Esophagus muscularis mucosa (tissue), 4 donors: ENCODE results near the gene PCIF1.

Source experiments
- CTCF ChIP-seq, 3 experiments: fragments of 200-600 bp in 2 of 3; fragments of 450-650 bp in 1 of 3; sonication (generic) in 2 of 3; IDR thresholded peaks; one replicate each; pipeline ENCODE4 v1.5.1; 2017 to 2019; ENCODE audit warnings: antibody characterized with exemption in 3 of 3, mild to moderate bottlenecking in 2 of 3, moderate library complexity in 1 of 3
- EP300 ChIP-seq: sonication (generic); formaldehyde crosslinking; IDR thresholded peaks from one replicate; pipeline ENCODE4 v1.6.1; 2017; ENCODE audit warnings: antibody characterized with exemption
- POLR2A ChIP-seq: fragments of 450-650 bp; IDR thresholded peaks from one replicate; pipeline ENCODE4 v1.6.1; 2017; ENCODE audit warnings: antibody characterized with exemption, moderate library complexity, mild to moderate bottlenecking, low read depth
- POLR2AphosphoS5 ChIP-seq, 2 donors: sonication (generic); formaldehyde crosslinking; IDR thresholded peaks; one replicate each; pipeline ENCODE4 v1.6.1; 2017; ENCODE audit warnings: antibody characterized with exemption in 2 of 2

GRCh38 chr20:45912344-45912682 is 22.2 kb upstream of the PCIF1 start:
- TF ChIP-seq CTCF (IDR thresholded peaks at IDR 0.05) (no peak), POLR2A (no peak), POLR2AphosphoS5 (IDR thresholded peaks at IDR 0.05) (no peak), EP300 (no peak)
